ENCODE measurements around the gene CATSPER4. TPM values are rescaled to one million over a fixed set of nuclear protein-coding genes. Genes with fewer than 3 reads are reported as not detected.

Gene CATSPER4
- polyA plus RNA-seq (2014; cell fraction: cytosol; rRNA removed): 0.26 TPM in 1 of 2 replicates, not detected in the other
- 0.22 and 0.60 TPM in 2 replicates for polyA plus RNA-seq (2014; cell fraction: nucleus; rRNA removed)

- peak; percentile 85 for DNase-seq (ENCODE audit: low spot score)
Measured at GRCh38 chr1:26190373-26190987, at the start of gene CATSPER4. Gene CATSPER4 (plus strand): TSS chr1:26190602. CDS start chr1:26190628, 26 bp downstream.

GRCh38 chr1:26142159-26142558 lies 48.2 kb upstream of the CATSPER4 start:
- no peak for DNase-seq (ENCODE audit: low spot score)

GRCh38 chr1:26145041-26145959 lies 45.1 kb upstream of the CATSPER4 start:
- peak; percentile 82 for DNase-seq (ENCODE audit: low spot score)

- no peak for DNase-seq (ENCODE audit: low spot score)
Measured at GRCh38 chr1:26145960-26146294, 44.5 kb upstream of the CATSPER4 start.

- DNase-seq (ENCODE audit: low spot score): no peak
Measured at GRCh38 chr1:26148887-26149286, 41.5 kb upstream of the CATSPER4 start.

- no peak for DNase-seq (ENCODE audit: low spot score)
Measured at GRCh38 chr1:26153966-26154532, 36.4 kb upstream of the CATSPER4 start.

- no peak for DNase-seq (ENCODE audit: low spot score)
Measured at GRCh38 chr1:26154750-26155149, 35.7 kb upstream of the CATSPER4 start.

- DNase-seq (ENCODE audit: low spot score): no peak
Measured at GRCh38 chr1:26155370-26156284, 34.8 kb upstream of the CATSPER4 start.

- DNase-seq (ENCODE audit: low spot score): peak; percentile 41
Measured at GRCh38 chr1:26156285-26157038, 33.9 kb upstream of the CATSPER4 start.

GRCh38 chr1:26158271-26158907 lies 32.0 kb upstream of the CATSPER4 start:
- DNase-seq (ENCODE audit: low spot score): no peak

GRCh38 chr1:26158908-26159742 lies 31.3 kb upstream of the CATSPER4 start, which contains the start of gene FAM110D:
Gene FAM110D (plus strand): TSS chr1:26159079. CDS start chr1:26161292, 2,213 bp downstream.
- DNase-seq (ENCODE audit: low spot score): no peak

- DNase-seq (ENCODE audit: low spot score): no peak
Measured at GRCh38 chr1:26159743-26160039, 30.7 kb upstream of the CATSPER4 start.

GRCh38 chr1:26160527-26161414 lies 29.6 kb upstream of the CATSPER4 start:
- DNase-seq (ENCODE audit: low spot score): no peak

- peak; percentile 37 for DNase-seq (ENCODE audit: low spot score)
Measured at GRCh38 chr1:26161415-26162219, 28.8 kb upstream of the CATSPER4 start.

- no peak for DNase-seq (ENCODE audit: low spot score)
Measured at GRCh38 chr1:26162220-26162709, 28.1 kb upstream of the CATSPER4 start.

GRCh38 chr1:26163684-26164035 lies 26.7 kb upstream of the CATSPER4 start:
- no peak for DNase-seq (ENCODE audit: low spot score)

All from SK-N-DZ (cell line).